Fibroblast of mammary gland (primary cell): ENCODE results near the gene PLOD3.
A peak's percentile ranks its signal among the peaks of the same experiment; 100 is the strongest.

ENCODE experiments used
- DNase-seq: peaks from one replicate; pipeline ENCODE4 v3.0.0-alpha.2; 2010; ENCODE audit warnings: low read depth
- H3K4me3 ChIP-seq: 2 replicates; pipeline ENCODE4 v1.5.1; 2011; ENCODE audit warnings: low read depth, mild to moderate bottlenecking, low read length, moderate library complexity; ENCODE audit not compliant: control insufficient read depth
- CTCF ChIP-seq: conservative IDR thresholded peaks from 2 replicates; pipeline ENCODE4 v1.5.1; 2011; ENCODE audit warnings: low read depth, low read length, inconsistent platforms; ENCODE audit not compliant: control insufficient read depth, insufficient read depth

PLOD3 gene

GRCh38 chr7:101241015-101241363 lies 23.6 kb upstream of the PLOD3 start:
- TF ChIP-seq CTCF = no peak
- DNase-seq = peak; percentile 85
- H3K4me3 ChIP-seq = no peak overlapping the region

GRCh38 chr7:101240226-101241014 lies 23.0 kb upstream of the PLOD3 start:
- H3K4me3 ChIP-seq = no peak overlapping the region
- peak; percentile 68 for DNase-seq
- no peak for TF ChIP-seq CTCF

GRCh38 chr7:101239951-101240220 lies 22.5 kb upstream of the PLOD3 start:
- no peak for TF ChIP-seq CTCF
- H3K4me3 ChIP-seq = no peak overlapping the region
- no peak for DNase-seq

- no peak for DNase-seq
- no peak for TF ChIP-seq CTCF
- no peak overlapping the region for H3K4me3 ChIP-seq
These were observed 22.0 kb upstream of the PLOD3 start for GRCh38 chr7:101239191-101239950.

- DNase-seq = peak; percentile 35
- no peak overlapping the region for H3K4me3 ChIP-seq
- TF ChIP-seq CTCF = no peak
These were observed 21.1 kb upstream of the PLOD3 start for GRCh38 chr7:101238226-101239182.

GRCh38 chr7:101237206-101238067 lies 20.1 kb upstream of the PLOD3 start, which contains the start of gene CLDN15:
CLDN15 (minus strand) TSS chr7:101237802; CDS start chr7:101237581, 221 bp downstream.
- peak; percentile 87 for DNase-seq
- TF ChIP-seq CTCF = no peak
- H3K4me3 ChIP-seq = no peak within 1 kb of the TSS
